SW 1271 (cell line): ENCODE measurements around the gene SLC9A4.
"Not testable (repeated sequence)": the region's sequence is repeated elsewhere in the genome, so short reads cannot be mapped to it uniquely, and the experiment has no call there.

Source experiments
- DNase-seq, 2 experiments: peaks; one replicate each; lab custom pipeline; 2025; lab: John Stamatoyannopoulos, UW

SLC9A4 gene

GRCh38 chr2:102547462-102547861 lies 74.4 kb downstream of the SLC9A4 start:
- no peak for DNase-seq

- no peak for DNase-seq
These were observed 76.0 kb downstream of the SLC9A4 start for GRCh38 chr2:102549027-102549426.

GRCh38 chr2:102550151-102550550 lies 77.1 kb downstream of the SLC9A4 start:
- no peak for DNase-seq

GRCh38 chr2:102551329-102552096 lies 78.5 kb downstream of the SLC9A4 start:
- no peak for DNase-seq

- DNase-seq: no peak
These were observed 80.6 kb downstream of the SLC9A4 start for GRCh38 chr2:102553601-102554000.

GRCh38 chr2:102558463-102558862 lies 85.4 kb downstream of the SLC9A4 start:
- no peak for DNase-seq

- DNase-seq: not testable (repeated sequence)
These were observed 89.5 kb downstream of the SLC9A4 start for GRCh38 chr2:102562542-102562941.

GRCh38 chr2:102575888-102576287 lies 102.9 kb downstream of the SLC9A4 start:
- DNase-seq: no peak

GRCh38 chr2:102578376-102578775 lies 105.3 kb downstream of the SLC9A4 start:
- DNase-seq: no peak

- no peak for DNase-seq
These were observed 108.9 kb downstream of the SLC9A4 start for GRCh38 chr2:102581911-102582310.

GRCh38 chr2:102582845-102583244 lies 109.8 kb downstream of the SLC9A4 start:
- no peak for DNase-seq
